Testis (tissue), 3 donors: ENCODE measurements around the gene PRKCA. TPM values are rescaled to one million over a fixed set of nuclear protein-coding genes. Genes with fewer than 3 reads are reported as not detected.

Source experiments
- DNase-seq: peaks from one replicate; pipeline ENCODE4 v3.0.0-alpha.2; 2019
- H3K27ac ChIP-seq, 2 donors: fragments of 200-600 bp; sonication (generic); one replicate each; pipeline ENCODE4 v1.5.1; 2019
- H3K27me3 ChIP-seq: fragments of 200-600 bp; sonication (generic); one replicate; pipeline ENCODE4 v1.5.1; 2019
- H3K36me3 ChIP-seq: fragments of 200-600 bp; sonication (generic); one replicate; pipeline ENCODE4 v1.5.1; 2017; ENCODE audit warnings: low read depth; ENCODE audit errors: missing control alignments
- H3K4me1 ChIP-seq: fragments of 200-600 bp; sonication (generic); one replicate; pipeline ENCODE4 v1.5.1; 2019
- H3K4me3 ChIP-seq, 2 donors: fragments of 200-600 bp; sonication (generic); one replicate each; pipeline ENCODE4 v1.5.1; 2017 to 2019
- H3K9me3 ChIP-seq: fragments of 200-600 bp; sonication (generic); one replicate; pipeline ENCODE4 v1.5.1; 2017
- POLR2A ChIP-seq: fragments of 450-650 bp; IDR thresholded peaks from one replicate; pipeline ENCODE4 v1.6.1; 2017; ENCODE audit warnings: antibody characterized with exemption, mild to moderate bottlenecking, moderate library complexity
- WGBS, 2 donors: methylation state at CpG; one replicate each; pipeline ENCODE4 v1.1.5; 2018; 5-methylcytosine and 5-hydroxymethylcytosine counted together
- intact Hi-C: fragments of 100-400 bp; cut with DNase I; formaldehyde crosslinking; loops from one replicate; pipeline ENCODE4 v1.15.1; 2023; ENCODE audit warnings: low total_unique reads
- polyA plus RNA-seq: library from polyadenylated mRNA; stranded (reverse); fragments of 350-450 nt; fragmentation: Illumina TruSeq; extraction: RNeasy Lipid Tissue Mini Kit (QIAGEN cat#74804); gene quantifications from one replicate; pipeline ENCODE4 v1.2.3, GENCODE V29; 2014; ENCODE audit warnings: low read depth, low replicate concordance; ENCODE audit not compliant: insufficient read depth
- total RNA-seq, 2 donors: library from RNA; depleted of rRNA; stranded (reverse); fragments of >200 nt; gene quantifications; one replicate each; pipeline ENCODE4 v1.2.3, GENCODE V29; 2016
- TF ChIP-seq, protein P1 (sequence below), 3 experiments: fragments of 450-650 bp in 2 of 3; fragments of 200-600 bp in 1 of 3; sonication (generic) in 1 of 3; IDR thresholded peaks; one replicate each; pipeline ENCODE4 v1.5.1; 2016 to 2019; ENCODE audit warnings: antibody characterized with exemption in 3 of 3, mild to moderate bottlenecking in 2 of 3, moderate library complexity in 1 of 3

The PRKCA gene
- total and polyA plus RNA-seq, 3 donors from 2014 or later: 6.8 to 22.9 (median 15.4) TPM

DNA sequence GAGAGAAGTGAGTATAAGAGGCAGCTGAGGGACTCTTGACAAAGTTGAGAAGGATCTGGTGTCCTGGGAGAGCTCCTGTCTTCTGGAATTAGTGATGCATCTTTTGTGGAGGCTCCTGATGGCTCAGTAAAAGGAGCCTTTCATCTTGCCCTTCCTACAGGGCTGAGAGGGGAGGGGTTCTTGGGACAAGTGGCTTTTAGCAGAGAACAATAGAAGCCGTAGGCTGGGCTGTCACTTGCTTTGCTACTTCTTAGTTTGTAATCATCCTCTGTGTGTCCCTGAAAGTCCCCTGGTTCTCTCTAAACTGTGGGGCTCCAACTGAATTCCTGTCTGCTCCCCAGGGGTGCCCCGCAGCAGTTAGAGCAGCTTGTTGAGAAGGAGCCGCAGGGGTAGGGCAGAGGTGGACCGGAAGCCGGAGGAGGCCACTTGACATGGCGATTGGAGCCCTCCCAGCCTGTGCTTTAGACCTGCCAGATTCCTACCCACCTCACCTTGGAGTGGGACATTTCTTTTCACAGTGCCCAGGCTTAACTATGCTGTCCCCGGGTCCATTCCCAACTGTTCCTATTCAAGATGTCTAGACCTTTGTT lies 85.1 kb downstream of the PRKCA start:
- Histone ChIP-seq H3K27me3 (no peaks in the 10 kb centered on the region), H3K27ac (no peak overlapping the region), H3K4me1 (peaks cover 4% of the 10 kb centered on the region), H3K9me3 (no peaks in the 10 kb centered on the region), H3K4me3 (no peak overlapping the region), H3K36me3 (no peaks in the 10 kb centered on the region)
- TF ChIP-seq, protein P1, sequence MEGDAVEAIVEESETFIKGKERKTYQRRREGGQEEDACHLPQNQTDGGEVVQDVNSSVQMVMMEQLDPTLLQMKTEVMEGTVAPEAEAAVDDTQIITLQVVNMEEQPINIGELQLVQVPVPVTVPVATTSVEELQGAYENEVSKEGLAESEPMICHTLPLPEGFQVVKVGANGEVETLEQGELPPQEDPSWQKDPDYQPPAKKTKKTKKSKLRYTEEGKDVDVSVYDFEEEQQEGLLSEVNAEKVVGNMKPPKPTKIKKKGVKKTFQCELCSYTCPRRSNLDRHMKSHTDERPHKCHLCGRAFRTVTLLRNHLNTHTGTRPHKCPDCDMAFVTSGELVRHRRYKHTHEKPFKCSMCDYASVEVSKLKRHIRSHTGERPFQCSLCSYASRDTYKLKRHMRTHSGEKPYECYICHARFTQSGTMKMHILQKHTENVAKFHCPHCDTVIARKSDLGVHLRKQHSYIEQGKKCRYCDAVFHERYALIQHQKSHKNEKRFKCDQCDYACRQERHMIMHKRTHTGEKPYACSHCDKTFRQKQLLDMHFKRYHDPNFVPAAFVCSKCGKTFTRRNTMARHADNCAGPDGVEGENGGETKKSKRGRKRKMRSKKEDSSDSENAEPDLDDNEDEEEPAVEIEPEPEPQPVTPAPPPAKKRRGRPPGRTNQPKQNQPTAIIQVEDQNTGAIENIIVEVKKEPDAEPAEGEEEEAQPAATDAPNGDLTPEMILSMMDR (IDR thresholded peaks at IDR 0.05): no peak
- no peak for DNase-seq
- WGBS, 2 donors: 85 to 87% methylated on average over 7 of the region's 7 CpGs
- intact Hi-C loops: no loop called here

DNA sequence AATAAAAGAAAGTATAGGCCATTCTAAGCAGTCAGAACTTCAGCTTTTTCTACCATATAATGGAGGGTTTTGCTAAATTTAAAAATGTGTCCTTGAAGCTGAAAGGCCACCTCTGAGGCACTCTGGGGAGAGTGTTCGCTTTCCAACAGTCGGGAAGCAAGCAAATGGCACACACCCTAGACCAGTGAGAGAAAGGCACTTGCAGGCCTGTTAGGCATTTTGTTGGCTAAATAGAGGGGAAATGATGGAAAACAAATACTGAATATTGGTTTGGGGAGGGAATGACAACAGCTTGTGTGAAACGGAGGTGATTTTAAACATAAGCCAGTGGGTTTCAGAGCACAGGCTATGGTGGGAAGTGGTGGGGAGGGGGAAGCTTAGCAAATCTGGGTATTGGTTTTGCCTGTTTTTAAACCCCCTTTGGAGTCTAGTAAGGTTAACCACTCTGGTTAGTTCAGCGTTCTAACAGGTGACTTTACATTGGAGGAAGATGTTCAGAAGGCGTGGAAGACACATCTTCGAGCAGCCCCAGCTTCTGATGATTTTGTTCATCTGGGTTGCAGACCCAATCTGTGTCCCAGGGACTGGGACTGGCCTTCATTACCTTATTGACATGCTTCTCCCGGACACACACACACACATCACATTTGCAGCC lies 90.5 kb downstream of the PRKCA start:
- H3K4me1 ChIP-seq: no peaks in the 10 kb centered on the region
- H3K4me3 ChIP-seq: no peak overlapping the region
- H3K27ac ChIP-seq: peak overlapping the region in 1 of 2 donors; percentile 50
- intact Hi-C loops: no loop called here
- WGBS, 2 donors: 75 to 78% methylated on average over 7 of the region's 7 CpGs
- H3K9me3 ChIP-seq: no peaks in the 10 kb centered on the region
- no peak for DNase-seq
- H3K27me3 ChIP-seq: no peaks in the 10 kb centered on the region
- no peaks in the 10 kb centered on the region for H3K36me3 ChIP-seq
- TF ChIP-seq, protein P1 (IDR thresholded peaks at IDR 0.05): no peak
- TF ChIP-seq POLR2A: no peak

DNA sequence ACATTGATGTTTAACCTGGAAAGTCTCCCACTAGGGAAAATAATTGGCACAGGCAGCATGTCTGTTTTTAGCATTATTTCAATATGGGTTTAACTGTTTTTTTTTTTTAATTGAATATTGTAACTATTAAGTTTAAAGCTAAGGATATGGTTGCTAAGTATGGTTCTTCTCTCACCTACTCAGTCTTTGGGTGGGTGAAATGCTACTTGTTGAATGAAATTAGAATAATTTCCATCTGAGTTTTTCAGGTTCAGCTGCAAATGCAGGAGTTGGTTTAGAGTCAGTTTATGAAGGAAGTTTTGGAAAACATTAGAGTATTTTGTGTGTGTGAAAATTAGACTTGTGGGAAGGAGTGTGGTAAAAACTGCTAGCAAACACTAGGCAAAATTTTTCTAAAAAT lies 93.5 kb downstream of the PRKCA start:
- no peak overlapping the region for H3K4me3 ChIP-seq
- H3K27me3 ChIP-seq: no peaks in the 10 kb centered on the region
- DNase-seq: no peak
- H3K9me3 ChIP-seq: no peaks in the 10 kb centered on the region
- no peaks in the 10 kb centered on the region for H3K4me1 ChIP-seq
- H3K36me3 ChIP-seq: no peaks in the 10 kb centered on the region
- H3K27ac ChIP-seq: no peak overlapping the region
- intact Hi-C loops: no loop called here
- TF ChIP-seq POLR2A: no peak
- TF ChIP-seq, protein P1 (IDR thresholded peaks at IDR 0.05): no peak

DNA sequence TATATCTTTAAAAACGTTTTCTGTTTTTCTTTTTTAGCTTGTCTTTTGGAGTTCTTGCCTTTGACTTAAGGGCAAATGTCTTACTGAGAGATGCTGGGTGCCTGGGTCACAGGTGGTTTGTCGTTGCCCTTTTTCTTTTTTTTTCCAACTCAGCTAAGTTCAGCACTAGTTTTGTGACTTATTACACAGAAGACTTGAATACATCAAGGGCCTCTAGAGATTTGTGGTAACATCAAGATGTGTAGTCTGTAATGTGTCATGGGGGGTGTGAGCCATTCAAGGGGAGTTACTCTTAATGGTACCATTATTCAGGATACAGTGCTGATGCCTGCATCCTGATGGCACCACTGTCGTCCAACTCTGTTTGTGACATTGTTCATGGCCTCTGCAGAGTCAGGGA lies 95.1 kb downstream of the PRKCA start:
- H3K9me3 ChIP-seq: no peaks in the 10 kb centered on the region
- no peaks in the 10 kb centered on the region for H3K4me1 ChIP-seq
- no peaks in the 10 kb centered on the region for H3K36me3 ChIP-seq
- no peak overlapping the region for H3K4me3 ChIP-seq
- no peaks in the 10 kb centered on the region for H3K27me3 ChIP-seq
- DNase-seq: no peak
- TF ChIP-seq, protein P1 (IDR thresholded peaks at IDR 0.05): no peak
- TF ChIP-seq POLR2A: no peak
- intact Hi-C loops: no loop called here
- WGBS, 2 donors: 75 to 82% methylated on average over 3 of the region's 3 CpGs
- no peak overlapping the region for H3K27ac ChIP-seq

DNA sequence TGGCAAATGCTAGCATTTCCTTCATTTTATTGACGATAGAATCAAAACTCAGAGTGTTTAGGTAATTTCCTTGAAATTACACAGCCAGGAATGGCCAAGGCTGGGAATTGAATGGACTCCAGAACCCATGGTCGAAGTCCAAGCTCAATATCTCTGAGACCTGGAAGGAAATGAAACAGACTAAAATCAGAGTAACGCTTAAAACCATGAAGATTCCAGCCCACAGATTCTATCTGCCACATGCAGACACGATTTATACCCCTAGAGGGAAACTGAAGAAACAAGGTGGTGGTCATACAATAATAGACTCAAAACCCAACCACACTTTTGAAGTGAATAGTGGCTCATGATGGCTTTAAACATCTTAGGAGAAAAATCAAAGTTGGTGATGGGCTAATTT lies 95.6 kb downstream of the PRKCA start:
- intact Hi-C loops: no loop called here
- H3K4me3 ChIP-seq: no peak overlapping the region
- WGBS, 2 donors: 46 to 65% methylated on average over 4 of the region's 4 CpGs

More for the DNA sequence above, 95.6 kb downstream of the PRKCA start:
- Histone ChIP-seq H3K27me3 (no peaks in the 10 kb centered on the region), H3K9me3 (no peaks in the 10 kb centered on the region), H3K27ac (no peak overlapping the region), H3K4me1 (no peaks in the 10 kb centered on the region), H3K36me3 (no peaks in the 10 kb centered on the region)
- no peak for DNase-seq
- TF ChIP-seq POLR2A: no peak
- TF ChIP-seq, protein P1 (IDR thresholded peaks at IDR 0.05): no peak
